ENCODE results near the gene DNM1. TPM values are rescaled to one million over a fixed set of nuclear protein-coding genes. Genes with fewer than 3 reads are reported as not detected.
A peak's percentile ranks its signal among the peaks of the same experiment; 100 is the strongest.
"Not testable (repeated sequence)": the region's sequence is repeated elsewhere in the genome, so short reads cannot be mapped to it uniquely, and the experiment has no call there.

Gene DNM1
- total RNA-seq, 1 experiment from 2014 or later: 2.0 TPM

DNA sequence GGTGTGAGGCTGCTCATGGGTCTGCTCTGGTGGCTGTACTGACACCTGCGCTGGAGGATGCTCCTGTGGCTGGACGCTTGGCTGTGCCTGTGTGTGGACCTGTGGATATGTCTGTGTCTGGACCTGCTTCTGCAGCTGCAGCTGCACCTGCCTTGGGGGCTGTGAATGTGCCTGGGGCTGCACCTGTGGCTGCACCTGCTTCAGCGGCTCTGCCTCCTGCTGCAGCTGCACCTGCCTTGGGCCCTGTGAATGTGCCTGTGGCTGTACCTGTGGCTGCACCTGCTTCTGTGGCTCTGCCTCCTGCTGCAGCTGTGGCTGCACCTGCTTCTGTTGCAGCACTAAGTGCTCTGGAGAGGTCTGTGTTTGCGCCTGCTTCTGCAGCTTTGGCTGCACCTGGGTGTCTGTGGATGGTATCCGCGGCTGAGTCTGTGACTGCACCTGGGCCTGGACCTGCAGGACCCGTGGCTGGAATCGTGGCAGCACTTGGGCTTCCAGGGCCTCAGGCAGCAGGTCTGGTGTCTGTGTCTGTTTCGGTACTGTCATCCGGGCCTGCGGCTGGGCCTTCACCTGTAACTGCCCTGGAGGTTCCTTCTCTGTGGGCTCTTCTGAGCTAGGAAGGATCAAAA lies 24.3 kb upstream of the DNM1 start:
- TSS peak; percentile 77 for BruUV-seq (replicated peaks)
- no peaks in the 10 kb centered on the region for H3K9me3 Mint-ChIP-seq (ENCODE audit: unreplicated experiment)
- H3K4me3 Mint-ChIP-seq (ENCODE audit: unreplicated experiment): no peak overlapping the region
- H3K27ac Mint-ChIP-seq (ENCODE audit: low read depth, unreplicated experiment): no peak overlapping the region
- DNase-seq (ENCODE audit: unreplicated experiment): no peak
- H3K36me3 Mint-ChIP-seq (ENCODE audit: insufficient read depth, unreplicated experiment): peaks cover 44% of the 10 kb centered on the region
- TF ChIP-seq, protein P1, sequence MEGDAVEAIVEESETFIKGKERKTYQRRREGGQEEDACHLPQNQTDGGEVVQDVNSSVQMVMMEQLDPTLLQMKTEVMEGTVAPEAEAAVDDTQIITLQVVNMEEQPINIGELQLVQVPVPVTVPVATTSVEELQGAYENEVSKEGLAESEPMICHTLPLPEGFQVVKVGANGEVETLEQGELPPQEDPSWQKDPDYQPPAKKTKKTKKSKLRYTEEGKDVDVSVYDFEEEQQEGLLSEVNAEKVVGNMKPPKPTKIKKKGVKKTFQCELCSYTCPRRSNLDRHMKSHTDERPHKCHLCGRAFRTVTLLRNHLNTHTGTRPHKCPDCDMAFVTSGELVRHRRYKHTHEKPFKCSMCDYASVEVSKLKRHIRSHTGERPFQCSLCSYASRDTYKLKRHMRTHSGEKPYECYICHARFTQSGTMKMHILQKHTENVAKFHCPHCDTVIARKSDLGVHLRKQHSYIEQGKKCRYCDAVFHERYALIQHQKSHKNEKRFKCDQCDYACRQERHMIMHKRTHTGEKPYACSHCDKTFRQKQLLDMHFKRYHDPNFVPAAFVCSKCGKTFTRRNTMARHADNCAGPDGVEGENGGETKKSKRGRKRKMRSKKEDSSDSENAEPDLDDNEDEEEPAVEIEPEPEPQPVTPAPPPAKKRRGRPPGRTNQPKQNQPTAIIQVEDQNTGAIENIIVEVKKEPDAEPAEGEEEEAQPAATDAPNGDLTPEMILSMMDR (IDR thresholded peaks at IDR 0.05; ENCODE audit: unreplicated experiment): no peak
- intact Hi-C loops (cut with micrococcal nuclease): no loop called here
- no peaks in the 10 kb centered on the region for H3K27me3 Mint-ChIP-seq (ENCODE audit: insufficient read depth, unreplicated experiment)
- ChIA-PET CTCF (no interaction called here), POLR2A (interaction anchor here (0.6 to 1.0 kb wide), 2 partner anchors 19 to 113 kb away, joined by 3 read pairs; partner anchors contain the start of gene BBLN)
- H3K4me1 Mint-ChIP-seq (ENCODE audit: insufficient read depth, unreplicated experiment): no peaks in the 10 kb centered on the region

- H3K36me3 Mint-ChIP-seq (ENCODE audit: insufficient read depth, unreplicated experiment): peaks cover 42% of the 10 kb centered on the region
- H3K27ac Mint-ChIP-seq (ENCODE audit: low read depth, unreplicated experiment): no peak overlapping the region
- no peaks in the 10 kb centered on the region for H3K9me3 Mint-ChIP-seq (ENCODE audit: unreplicated experiment)
- ChIA-PET CTCF (interaction anchor here (0.7 kb wide), 1 partner anchor 10 kb away, joined by 3 read pairs; no protein-coding TSS in a partner anchor), POLR2A (no interaction called here)
- no peaks in the 10 kb centered on the region for H3K27me3 Mint-ChIP-seq (ENCODE audit: insufficient read depth, unreplicated experiment)
- no TSS peak for BruUV-seq (replicated peaks)
- H3K4me1 Mint-ChIP-seq (ENCODE audit: insufficient read depth, unreplicated experiment): no peaks in the 10 kb centered on the region
- H3K4me3 Mint-ChIP-seq (ENCODE audit: unreplicated experiment): no peak overlapping the region
- intact Hi-C loops (cut with micrococcal nuclease): no loop called here
- no peak for DNase-seq (ENCODE audit: unreplicated experiment)
- TF ChIP-seq, protein P1 (IDR thresholded peaks at IDR 0.05; ENCODE audit: unreplicated experiment): no peak
These were observed 23.2 kb upstream of the DNM1 start for GRCh38 chr9:128180001-128180400.

DNA sequence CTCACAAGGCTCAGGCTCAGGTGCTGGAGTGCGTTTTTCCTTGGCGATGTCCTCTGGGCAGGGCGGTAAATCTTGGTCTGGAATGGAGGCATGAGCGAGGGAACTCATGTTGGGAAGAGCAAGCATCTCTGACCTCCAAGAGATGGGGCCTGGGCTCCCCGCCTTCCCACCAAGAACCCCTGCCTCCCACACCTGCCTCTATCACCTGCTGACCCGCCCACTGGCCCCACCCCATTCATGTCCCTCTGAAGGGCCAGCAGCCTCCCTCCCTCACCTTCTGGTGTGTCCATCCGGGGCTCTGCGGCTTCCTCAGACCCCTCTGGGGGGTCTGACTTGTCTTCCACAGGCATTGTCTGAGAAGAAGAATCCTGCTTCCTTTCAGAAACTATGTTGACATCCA lies 22.7 kb upstream of the DNM1 start:
- H3K9me3 Mint-ChIP-seq (ENCODE audit: unreplicated experiment): no peaks in the 10 kb centered on the region
- intact Hi-C loops (cut with micrococcal nuclease): no loop called here
- peaks cover 45% of the 10 kb centered on the region for H3K36me3 Mint-ChIP-seq (ENCODE audit: insufficient read depth, unreplicated experiment)
- no peak overlapping the region for H3K27ac Mint-ChIP-seq (ENCODE audit: low read depth, unreplicated experiment)
- ChIA-PET POLR2A (no interaction called here), CTCF (no interaction called here)
- DNase-seq (ENCODE audit: unreplicated experiment): no peak
- no peaks in the 10 kb centered on the region for H3K4me1 Mint-ChIP-seq (ENCODE audit: insufficient read depth, unreplicated experiment)
- no TSS peak for BruUV-seq (replicated peaks)
- H3K27me3 Mint-ChIP-seq (ENCODE audit: insufficient read depth, unreplicated experiment): no peaks in the 10 kb centered on the region
- no peak overlapping the region for H3K4me3 Mint-ChIP-seq (ENCODE audit: unreplicated experiment)
- TF ChIP-seq, protein P1 (IDR thresholded peaks at IDR 0.05; ENCODE audit: unreplicated experiment): no peak

- H3K27ac Mint-ChIP-seq (ENCODE audit: low read depth, unreplicated experiment); H3K4me3 Mint-ChIP-seq (ENCODE audit: unreplicated experiment); H3K9me3 Mint-ChIP-seq (ENCODE audit: unreplicated experiment); H3K4me1 Mint-ChIP-seq (ENCODE audit: insufficient read depth, unreplicated experiment); H3K27me3 Mint-ChIP-seq (ENCODE audit: insufficient read depth, unreplicated experiment); CTCF ChIA-PET; intact Hi-C loops (cut with micrococcal nuclease); BruUV-seq (replicated peaks): not testable (repeated sequence)
- TF ChIP-seq, protein P1 (IDR thresholded peaks at IDR 0.05; ENCODE audit: unreplicated experiment): peak; percentile 38
- peak; percentile 20 for DNase-seq (ENCODE audit: unreplicated experiment)
- POLR2A ChIA-PET: interaction anchor here (0.6 kb wide), 1 partner anchor 69 kb away, joined by 3 read pairs; no protein-coding TSS in a partner anchor
- H3K36me3 Mint-ChIP-seq (ENCODE audit: insufficient read depth, unreplicated experiment): peaks cover 54% of the 10 kb centered on the region
These were observed 21.7 kb upstream of the DNM1 start for GRCh38 chr9:128181480-128181879.
